Nucleus accumbens (tissue), 56 donors: ENCODE measurements around the gene C11orf58.
A peak's percentile ranks its signal among the peaks of the same experiment; 100 is the strongest.

Source experiments
- DNase-seq, 56 donors: peaks; one replicate each; lab custom pipeline; 2025; lab: John Stamatoyannopoulos, UW

Gene C11orf58

DNA sequence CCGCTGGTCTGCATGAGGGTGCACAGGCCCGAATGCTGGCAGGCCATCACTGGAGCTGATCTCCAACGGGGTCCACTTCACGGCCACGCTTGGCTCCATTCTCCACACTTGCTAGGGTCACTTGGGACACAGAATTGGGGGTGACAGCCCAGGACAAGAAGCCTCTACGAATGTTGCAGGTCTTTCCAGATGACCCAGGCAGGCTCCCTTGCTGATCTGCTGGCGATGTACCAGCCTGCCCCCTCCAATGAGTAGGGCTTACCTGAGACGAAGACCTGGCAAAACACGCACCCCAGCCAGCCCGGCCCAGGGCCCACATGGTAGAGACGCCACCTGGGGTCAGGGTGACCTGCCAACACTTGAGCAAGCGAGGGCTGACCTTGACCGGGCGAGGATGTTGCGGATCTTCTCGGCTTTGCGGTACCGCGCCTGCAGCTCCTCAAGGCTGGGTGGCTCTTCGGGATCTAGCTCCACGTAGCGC is 44.9 kb downstream of the C11orf58 start:
- no peak for DNase-seq

DNA sequence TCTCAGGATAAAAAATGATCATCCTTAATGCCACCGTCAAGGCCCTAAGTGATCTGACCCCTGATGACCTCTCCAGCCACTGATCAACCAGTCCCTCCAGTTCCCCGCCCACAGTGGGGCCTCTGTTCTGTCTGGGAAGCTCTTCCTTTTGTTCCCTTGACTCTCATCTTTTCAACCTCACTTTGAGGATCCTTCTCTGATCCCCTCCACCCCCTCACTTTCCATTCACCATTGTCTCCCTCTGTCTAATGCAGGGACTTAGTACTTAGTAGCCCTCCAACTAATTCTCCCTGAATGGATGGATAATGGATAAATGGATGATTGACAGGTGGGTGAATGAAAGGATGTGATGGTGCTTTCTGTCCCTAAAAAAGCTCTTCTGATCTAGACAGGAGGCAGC is 45.6 kb downstream of the C11orf58 start:
- DNase-seq: no peak

DNA sequence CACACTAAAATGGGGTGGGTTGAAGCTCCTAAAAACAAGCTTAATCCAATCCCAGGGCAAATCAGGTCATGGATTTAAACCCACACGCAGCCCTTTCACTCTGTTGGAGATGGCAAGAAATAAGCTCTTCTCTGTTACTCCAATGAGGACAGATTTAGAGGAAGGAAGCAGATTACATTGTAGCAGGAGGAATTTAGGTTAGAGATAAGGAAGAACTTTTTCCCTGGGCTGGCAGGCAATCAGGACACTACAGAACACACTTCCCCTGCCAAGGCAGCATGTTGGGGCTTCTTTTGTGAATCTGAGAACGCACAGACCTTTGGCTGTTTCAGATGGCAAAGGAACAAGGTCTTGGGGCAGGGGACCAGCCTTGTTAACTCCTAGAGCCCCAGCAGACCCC is 46.2 kb downstream of the C11orf58 start:
- DNase-seq: no peak

DNA sequence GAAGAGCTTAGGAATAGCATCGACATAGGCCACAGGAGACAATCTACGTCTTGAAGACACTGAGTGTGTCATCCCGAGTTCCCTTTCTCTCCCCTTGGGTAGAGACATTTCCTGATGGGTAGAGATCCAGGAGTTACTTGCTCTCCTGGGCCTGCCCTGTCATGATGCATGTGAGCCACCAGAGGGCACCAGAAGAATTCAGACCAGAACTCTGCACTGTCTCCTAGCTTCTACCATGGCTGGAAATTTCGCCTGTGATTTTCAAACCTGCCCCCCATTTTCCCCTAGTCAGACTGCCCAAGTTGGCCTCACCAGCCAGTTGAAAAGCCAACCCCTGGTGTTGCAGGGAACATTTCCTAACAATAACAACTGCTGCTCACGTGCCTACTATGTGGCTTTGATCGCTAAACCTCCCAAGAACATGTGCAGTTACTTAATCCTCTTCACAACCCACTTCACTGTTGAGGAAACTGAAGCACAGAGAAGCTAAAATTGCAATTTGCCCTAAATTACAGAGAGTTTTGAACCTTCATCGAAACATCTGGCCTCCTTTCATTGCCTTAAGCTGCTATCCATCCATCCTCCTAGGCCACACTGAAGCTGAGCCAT is 47.2 kb downstream of the C11orf58 start:
- peak in 49 of 56 donors; percentile 13 to 86 (median 50) for DNase-seq

DNA sequence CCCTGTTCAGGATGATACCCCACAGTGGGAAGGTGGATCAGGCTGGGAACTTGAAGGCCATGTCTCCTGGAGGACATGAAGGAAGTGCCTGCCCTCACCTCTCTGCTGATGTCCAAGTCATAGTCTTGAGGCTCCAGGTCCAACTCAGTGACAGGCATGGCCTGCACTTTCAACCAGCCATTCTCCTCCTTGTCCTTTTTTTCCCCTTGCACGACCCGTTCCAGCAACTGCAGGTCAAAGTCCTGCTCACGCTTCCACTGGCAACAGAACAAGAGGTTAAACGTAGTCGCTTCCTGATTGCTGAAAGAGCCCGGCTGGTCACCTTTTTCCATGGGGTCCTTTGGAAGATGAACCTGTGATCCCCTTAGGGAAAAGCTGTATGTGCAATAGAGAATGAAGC is 47.7 kb downstream of the C11orf58 start:
- no peak for DNase-seq

DNA sequence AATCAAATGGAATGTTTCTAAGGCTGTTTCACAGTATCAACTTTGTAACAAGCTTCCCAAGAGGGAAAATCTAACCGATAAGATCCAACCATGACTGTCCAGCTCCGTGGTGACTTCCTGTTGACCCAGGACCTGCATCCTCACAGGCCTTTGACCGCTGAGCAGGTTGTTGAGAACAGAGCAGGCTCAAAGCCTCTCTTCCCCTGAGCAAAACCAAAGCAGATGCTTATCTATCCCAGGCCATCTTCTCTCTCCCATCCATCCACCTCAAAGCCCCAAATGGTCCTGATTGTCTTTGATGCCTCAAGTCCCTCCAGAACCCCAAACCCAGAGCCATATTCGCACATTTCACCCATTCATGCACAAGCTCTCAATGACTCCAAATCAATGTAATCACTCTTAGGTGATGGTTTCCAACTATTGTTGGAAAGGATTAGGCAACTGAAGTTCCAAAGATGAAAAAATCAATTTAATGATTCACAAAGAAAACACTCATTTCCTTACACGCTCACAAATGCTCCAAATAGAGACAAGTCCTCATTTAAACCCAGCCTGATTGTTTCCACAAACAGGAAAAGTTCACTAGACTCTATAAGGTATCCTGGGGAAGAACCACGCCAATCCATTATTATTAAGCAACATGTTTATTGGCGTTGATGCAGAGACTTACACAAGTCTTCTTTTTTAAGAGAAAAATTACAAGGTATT is 48.7 kb downstream of the C11orf58 start:
- DNase-seq: no peak

DNA sequence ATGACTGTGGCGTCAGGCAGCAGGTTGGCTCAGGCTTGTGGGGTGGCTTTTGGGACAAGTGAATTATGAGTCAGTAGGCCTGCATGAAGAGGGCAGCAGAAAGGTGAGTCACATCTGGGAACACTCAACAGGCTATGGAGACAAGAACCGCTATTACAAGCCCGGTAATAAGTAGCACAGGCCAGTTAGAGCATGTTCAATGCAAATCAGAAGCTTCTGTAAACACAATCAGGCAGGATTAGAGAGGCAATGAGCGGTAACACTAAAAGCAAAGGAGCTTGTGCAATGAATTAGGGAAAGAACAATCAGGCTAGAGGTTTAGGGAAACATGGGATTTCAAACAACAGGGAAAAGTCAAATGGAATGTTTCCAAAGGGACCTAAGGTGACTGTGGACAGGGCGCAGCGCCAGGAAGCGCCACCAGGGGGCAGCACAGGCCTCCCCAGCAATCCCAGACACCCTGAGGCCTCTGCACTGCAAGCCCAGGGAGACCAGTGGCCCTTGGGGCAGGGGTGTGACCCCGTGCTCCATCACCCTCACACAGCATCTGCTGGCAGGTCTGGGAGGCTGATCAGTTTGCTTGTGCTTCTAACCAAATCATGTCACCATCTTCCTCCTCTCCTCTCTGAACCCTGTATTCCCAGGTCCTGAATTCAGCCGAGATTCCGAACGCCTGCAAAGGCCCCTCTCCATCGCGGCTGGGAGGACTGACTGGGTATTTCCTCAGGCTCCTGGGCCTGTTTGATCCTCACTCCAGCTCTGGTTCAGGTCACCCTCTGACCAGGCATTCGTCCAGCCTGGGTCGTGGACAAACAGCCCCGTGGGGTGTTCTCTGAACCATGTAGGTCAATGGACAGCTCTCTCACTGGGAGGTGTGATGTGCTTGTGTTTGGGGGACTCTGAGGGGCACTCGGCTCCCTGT is 50.0 kb downstream of the C11orf58 start:
- peak in 44 of 56 donors; percentile 14 to 77 (median 40) for DNase-seq

DNA sequence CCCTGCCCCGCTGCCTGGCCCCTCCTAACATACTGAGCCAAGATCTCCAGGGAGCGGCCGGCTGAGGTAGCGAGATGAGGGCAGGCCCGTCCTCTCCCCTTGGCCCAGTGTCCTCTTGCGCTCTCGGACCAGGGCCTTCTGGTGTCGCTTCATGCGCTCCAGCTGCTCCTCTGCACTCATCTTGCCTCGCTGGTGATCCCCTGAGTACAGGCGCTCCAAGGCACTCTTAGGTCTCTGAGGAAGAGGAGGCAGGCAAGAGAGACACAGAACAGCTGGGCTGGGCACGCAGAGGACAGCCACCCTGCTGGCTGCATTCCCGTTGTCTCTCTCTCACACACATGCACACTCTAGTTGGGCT is 50.6 kb downstream of the C11orf58 start:
- DNase-seq: no peak

DNA sequence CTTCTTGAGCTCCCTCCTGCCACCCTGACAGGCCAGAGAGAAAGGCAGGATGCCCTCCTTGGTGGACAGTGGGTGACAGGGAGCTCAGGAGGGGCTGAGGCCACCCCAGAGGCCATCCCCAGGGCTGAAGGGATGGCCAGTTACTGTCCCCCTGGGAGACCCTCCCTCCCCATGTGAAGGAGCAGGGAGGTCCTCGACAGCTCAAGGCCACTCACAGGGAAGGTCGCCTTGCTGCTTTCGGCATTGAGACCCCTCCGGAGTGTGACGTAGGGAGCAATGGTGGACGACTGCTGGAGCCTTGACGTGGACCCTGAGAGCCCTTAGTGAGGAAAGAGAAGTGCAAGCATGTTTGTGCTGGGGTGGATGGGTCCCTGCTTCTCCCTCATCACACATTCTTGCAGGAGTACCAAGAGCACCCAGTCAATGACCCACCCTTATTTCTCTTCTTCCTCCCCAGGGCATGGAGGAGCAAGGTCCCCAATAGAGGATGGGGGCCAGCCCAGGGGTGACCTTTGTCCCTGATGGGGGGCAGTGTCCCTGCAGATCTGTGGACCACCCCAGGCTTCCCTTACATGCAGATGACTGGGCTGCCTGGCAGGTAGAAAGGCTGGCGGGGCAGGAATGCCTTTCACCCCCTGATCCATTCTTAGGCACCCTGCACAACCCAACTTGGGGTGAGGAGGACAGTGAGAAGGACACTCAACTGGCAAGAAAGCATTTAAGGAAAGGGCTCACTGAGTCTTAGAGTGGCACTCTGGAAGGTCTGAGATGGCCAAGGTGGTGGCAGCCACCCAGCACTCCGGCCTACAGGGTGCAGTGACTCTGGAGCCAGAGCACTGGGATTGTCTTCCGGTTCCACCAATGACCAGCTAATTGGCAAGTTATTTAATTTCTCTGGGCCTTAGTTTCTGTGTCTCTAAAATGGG is 51.4 kb downstream of the C11orf58 start:
- DNase-seq: no peak

DNA sequence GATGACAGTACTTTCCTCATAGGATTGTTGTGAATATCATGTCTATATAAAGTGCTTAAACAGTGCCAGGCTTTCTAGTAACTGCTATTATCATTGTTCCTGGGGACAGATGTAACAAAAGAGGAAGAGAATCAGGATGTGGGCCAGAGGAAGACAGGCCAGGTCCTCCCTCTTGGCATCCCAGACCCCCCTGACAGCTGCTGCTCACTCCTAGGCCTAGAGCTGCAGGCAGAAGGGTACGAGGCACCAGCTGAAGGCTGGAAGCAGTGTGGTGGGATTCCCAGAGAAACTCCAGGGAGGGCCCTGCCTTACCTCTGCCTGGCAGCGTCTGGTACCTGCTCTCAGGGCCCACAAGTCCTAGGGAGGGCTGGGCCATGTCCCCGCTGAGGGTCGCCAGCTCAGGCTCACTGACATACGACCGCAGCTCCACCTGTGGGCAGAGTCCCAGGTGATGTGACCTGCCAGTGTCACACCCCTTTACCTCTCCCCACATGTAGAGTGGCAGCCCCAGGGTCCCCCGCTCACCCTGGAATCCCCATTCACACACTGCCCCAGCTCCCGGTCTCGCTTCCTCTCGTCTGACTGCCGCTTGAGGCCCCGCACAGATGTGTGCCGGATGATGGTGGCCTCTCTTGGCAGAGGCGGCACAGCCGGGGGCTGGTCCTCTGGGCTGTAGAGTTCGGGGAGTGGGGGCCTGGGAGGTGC is 52.2 kb downstream of the C11orf58 start:
- no peak for DNase-seq

DNA sequence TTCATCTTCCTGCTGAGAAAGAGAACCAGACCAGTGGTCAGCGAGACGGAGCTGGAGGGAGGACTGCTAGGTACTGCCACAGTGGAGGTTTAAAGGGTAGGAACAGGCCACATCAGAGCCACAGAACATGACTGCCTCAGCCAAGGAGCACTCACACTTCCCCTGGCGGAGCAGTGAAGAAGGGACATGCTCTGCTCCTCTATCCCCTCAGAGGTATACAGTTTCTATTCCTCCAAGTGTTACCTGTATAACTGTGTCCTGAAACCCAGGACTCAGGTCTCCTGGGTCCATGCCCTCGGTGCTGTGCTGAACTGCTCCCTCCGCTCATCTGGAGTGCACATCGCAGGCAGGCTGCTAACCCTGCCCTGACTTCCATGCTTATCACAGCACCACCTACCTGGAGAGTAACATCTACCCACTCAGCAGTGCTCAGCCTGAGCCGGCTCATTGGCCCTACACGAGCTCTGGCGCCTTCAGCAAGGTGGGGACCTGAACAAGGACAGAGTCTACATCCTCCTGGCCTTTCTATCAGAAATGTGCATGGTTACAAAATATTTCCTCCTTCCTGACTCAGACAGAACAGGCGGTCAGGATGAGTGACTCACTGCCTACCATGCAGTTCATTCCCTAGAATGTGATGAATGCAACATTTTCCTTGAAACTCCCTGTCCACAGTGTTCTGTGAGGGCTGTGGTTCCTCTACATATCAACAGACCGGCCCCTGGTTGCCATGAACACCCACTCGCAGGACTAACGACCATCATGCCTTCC is 52.9 kb downstream of the C11orf58 start:
- DNase-seq: peak in 6 of 56 donors; percentile 16 to 49 (median 18)

DNA sequence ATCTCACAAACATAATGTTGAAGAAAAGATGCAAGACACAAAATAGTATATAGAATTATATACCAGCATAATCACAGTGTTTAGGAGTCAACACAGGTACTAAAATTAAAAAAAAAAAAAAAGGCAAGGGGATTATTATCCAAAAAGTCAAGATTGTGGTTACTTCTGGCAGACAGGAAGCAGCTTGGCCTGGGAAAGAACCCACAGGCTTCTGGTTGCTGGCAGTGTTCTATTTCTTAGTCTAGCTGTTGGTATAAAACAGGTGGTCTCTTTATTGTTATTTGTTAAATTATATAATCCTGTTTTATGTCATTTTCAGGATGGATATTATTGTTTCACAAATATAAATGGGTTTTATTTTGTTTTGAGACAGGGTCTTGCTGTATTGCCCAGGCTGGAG is 54.0 kb downstream of the C11orf58 start:
- no peak for DNase-seq

DNA sequence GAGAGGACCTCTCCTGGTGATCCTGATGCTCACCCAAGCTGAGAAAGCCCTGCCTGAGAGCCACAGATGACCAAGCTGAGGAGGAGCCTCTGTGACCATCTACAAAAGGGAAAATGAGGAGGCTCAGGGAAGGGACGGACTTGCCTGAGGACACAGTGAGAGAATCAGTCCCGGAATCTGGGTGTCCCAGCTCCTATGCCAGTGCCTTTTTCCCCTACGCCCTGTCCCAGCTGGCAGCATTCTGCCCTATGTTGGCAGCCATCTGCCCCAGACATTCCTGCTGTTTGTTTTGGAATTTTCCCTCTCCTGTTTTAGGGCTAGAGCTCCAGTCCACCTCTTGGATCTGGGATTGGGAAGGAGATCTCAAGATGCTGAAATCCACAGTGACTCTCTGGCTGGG is 54.6 kb downstream of the C11orf58 start:
- DNase-seq: no peak

DNA sequence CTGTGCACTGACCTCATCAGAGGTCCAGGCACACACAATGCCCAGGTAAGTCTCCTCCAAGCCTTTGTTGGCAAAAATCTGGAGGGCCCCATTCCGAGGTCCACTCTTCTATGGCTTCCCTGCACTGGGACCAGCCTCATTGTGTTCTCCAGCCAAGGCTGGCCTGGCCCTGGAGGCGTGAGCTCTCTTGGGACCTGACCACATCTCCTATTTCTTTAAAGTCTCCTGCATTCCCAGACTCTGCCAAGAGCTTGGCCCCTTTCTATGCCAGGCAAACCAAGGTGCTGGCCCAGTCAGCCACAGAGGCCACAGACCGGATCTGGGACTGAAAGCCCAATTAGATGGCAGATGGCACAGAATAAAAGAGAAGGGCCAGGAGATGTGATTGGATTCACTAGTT is 55.1 kb downstream of the C11orf58 start:
- no peak for DNase-seq

DNA sequence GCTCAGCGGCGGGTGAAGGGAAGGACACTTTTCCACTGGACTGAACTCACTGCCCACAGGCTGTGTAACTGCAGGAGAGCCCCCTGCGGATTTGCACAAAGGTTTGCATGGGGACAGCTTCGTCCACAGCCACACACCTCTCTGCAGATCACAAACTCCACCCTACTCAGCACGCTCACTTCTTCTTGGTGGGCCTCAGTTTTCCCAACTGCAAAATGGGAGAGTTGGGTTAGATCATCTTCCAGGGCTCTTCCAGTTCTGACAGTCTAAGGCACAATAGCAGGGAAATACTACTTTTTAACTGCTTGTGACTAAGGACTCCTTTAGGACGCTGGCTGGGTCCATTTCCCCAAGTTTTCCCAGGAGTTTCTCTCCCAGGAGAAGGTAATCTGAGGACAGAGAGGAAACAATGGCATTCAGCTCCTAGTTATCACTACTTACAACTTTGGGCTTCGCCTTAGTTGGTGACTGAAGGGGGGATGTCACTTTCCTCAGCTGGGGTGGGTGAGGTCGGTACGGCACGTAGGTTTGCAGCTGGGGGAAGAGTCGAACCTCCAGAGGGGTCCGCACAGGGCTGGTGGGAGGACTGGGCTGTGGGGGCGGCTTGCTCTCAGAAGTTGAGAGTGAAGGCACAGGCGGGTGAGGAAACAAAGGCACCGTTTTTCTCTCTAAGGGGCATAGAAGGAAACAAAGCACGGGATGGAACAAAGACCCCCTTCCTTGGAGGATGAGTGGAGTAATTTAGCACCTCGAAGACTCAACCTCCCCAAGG is 55.8 kb downstream of the C11orf58 start:
- no peak for DNase-seq

DNA sequence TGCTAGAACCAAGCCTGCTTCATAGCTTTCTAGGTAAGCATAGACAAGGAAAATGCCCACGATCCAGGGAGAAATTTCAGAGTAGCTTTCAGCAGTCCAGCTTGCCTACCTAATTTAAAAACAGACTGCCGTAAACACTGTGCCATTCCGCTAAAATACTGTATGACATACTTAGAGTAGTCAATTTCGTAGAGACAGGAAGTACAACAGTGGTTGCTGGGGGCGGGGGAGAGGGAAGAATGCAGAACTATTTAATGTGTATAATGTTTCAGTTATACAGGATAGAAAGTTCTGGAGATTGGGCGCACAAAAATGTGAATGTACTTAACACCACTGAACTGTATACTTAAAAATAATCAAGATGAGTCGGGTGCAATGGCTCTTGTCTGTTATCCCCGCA is 56.7 kb downstream of the C11orf58 start:
- DNase-seq: no peak

DNA sequence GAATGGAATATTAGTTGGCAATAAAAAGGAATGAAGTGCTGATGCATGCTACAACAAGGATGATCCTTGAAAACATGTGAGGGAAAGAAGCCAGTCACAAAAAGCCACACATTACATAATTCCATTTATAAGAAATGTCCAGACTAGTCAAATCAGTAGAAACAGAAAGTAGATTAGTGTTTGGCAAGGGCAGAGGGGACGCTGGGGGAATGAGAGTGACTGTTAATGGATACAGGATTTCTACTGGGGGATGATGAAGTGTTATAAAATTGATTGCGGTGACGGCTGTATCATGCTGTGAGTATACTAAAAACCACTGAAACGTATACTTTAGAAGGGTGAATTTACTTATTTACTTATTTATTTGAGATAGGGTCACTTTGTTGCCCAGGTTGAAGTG is 57.9 kb downstream of the C11orf58 start:
- no peak for DNase-seq

DNA sequence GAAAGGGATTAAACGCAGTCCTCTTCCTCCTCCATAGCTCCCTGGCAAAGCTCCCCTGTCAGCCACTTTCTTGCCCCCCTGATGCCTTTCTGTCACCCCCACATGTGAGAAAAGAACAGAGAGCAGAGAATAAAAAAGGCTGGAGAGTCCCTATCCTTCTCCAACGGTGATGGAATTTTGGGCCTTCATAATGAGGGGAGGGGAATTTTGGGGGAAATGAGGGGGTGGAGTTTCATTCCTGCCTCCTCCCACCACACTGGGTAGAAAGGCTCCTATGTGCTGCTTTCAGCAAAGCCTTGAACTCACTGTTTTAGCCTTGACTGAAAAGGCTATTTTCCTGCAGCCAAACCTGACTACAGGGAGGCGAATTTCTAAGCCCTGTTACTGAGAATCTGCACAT is 59.3 kb downstream of the C11orf58 start:
- no peak for DNase-seq
